ENCODE data around the gene OBP2B. TPM values are rescaled to one million over a fixed set of nuclear protein-coding genes. Genes with fewer than 3 reads are reported as not detected.

Gene OBP2B
- total and polyA plus RNA-seq, 2 experiments from 2014 or later: not detected

DNA sequence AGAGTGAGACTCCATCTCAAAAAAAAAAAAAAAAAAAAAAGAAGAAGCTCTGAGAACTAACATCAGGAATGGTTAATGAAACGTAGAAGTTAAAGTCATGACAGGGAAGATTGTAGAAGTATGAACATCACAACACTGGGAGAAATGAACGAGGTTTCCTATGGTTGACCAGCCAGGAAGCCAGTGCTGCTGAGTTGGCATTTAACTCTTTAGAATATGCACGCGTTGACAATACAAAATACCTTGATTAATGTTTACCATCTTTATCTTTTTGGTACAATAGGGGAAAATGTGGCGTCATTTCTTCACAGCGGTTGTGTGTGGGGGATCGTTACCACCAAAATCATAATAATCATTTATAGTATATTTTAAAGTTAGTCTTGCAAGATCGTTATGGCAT, 33.9 kb upstream of the OBP2B start:
- no peak for ATAC-seq
- Histone ChIP-seq H3F3A (replicated peaks; ENCODE audit: low read depth) (peaks cover 4% of the 10 kb centered on the region; the same call in 1 of the 2 replicates), H3K27me3 (ENCODE audit: insufficient read depth) (peaks cover under 1% of the 10 kb centered on the region), H3K4me2 (no peak overlapping the region), H3K36me3 (ENCODE audit: insufficient read depth) (no peaks in the 10 kb centered on the region), H3K4me1 (ENCODE audit: insufficient read depth) (peaks cover 3% of the 10 kb centered on the region; the same call in 1 of the 2 replicates), H4K20me1 (replicated peaks; ENCODE audit: insufficient read depth) (no peaks in the 10 kb centered on the region), H3K9me2 (ENCODE audit: insufficient read depth) (no peaks in the 10 kb centered on the region), H3K27ac (ENCODE audit: low read depth) (no peak overlapping the region), H2AFZ (no peak overlapping the region), H3K79me2 (replicated peaks; ENCODE audit: insufficient read depth) (no peaks in the 10 kb centered on the region), H3K4me3 (no peak overlapping the region)
- peaks cover 8% of the 10 kb centered on the region for H3K4me1 Mint-ChIP-seq
- H3K9me3 Mint-ChIP-seq: no peaks in the 10 kb centered on the region
- no peaks in the 10 kb centered on the region; the same call in 2 of the 3 replicates for H3K36me3 Mint-ChIP-seq (ENCODE audit: low read depth)
- peaks cover 9% of the 10 kb centered on the region for H3K27me3 Mint-ChIP-seq (ENCODE audit: insufficient read depth, low read depth, poor library complexity)
- DNase-seq (ENCODE audit: low spot score): no peak
- no peak overlapping the region for H3K27ac Mint-ChIP-seq
- no peak for TF ChIP-seq ZNF114 (CRISPR knock-in tag; IDR thresholded peaks at IDR 0.05)
- TF ChIP-seq, protein P1, sequence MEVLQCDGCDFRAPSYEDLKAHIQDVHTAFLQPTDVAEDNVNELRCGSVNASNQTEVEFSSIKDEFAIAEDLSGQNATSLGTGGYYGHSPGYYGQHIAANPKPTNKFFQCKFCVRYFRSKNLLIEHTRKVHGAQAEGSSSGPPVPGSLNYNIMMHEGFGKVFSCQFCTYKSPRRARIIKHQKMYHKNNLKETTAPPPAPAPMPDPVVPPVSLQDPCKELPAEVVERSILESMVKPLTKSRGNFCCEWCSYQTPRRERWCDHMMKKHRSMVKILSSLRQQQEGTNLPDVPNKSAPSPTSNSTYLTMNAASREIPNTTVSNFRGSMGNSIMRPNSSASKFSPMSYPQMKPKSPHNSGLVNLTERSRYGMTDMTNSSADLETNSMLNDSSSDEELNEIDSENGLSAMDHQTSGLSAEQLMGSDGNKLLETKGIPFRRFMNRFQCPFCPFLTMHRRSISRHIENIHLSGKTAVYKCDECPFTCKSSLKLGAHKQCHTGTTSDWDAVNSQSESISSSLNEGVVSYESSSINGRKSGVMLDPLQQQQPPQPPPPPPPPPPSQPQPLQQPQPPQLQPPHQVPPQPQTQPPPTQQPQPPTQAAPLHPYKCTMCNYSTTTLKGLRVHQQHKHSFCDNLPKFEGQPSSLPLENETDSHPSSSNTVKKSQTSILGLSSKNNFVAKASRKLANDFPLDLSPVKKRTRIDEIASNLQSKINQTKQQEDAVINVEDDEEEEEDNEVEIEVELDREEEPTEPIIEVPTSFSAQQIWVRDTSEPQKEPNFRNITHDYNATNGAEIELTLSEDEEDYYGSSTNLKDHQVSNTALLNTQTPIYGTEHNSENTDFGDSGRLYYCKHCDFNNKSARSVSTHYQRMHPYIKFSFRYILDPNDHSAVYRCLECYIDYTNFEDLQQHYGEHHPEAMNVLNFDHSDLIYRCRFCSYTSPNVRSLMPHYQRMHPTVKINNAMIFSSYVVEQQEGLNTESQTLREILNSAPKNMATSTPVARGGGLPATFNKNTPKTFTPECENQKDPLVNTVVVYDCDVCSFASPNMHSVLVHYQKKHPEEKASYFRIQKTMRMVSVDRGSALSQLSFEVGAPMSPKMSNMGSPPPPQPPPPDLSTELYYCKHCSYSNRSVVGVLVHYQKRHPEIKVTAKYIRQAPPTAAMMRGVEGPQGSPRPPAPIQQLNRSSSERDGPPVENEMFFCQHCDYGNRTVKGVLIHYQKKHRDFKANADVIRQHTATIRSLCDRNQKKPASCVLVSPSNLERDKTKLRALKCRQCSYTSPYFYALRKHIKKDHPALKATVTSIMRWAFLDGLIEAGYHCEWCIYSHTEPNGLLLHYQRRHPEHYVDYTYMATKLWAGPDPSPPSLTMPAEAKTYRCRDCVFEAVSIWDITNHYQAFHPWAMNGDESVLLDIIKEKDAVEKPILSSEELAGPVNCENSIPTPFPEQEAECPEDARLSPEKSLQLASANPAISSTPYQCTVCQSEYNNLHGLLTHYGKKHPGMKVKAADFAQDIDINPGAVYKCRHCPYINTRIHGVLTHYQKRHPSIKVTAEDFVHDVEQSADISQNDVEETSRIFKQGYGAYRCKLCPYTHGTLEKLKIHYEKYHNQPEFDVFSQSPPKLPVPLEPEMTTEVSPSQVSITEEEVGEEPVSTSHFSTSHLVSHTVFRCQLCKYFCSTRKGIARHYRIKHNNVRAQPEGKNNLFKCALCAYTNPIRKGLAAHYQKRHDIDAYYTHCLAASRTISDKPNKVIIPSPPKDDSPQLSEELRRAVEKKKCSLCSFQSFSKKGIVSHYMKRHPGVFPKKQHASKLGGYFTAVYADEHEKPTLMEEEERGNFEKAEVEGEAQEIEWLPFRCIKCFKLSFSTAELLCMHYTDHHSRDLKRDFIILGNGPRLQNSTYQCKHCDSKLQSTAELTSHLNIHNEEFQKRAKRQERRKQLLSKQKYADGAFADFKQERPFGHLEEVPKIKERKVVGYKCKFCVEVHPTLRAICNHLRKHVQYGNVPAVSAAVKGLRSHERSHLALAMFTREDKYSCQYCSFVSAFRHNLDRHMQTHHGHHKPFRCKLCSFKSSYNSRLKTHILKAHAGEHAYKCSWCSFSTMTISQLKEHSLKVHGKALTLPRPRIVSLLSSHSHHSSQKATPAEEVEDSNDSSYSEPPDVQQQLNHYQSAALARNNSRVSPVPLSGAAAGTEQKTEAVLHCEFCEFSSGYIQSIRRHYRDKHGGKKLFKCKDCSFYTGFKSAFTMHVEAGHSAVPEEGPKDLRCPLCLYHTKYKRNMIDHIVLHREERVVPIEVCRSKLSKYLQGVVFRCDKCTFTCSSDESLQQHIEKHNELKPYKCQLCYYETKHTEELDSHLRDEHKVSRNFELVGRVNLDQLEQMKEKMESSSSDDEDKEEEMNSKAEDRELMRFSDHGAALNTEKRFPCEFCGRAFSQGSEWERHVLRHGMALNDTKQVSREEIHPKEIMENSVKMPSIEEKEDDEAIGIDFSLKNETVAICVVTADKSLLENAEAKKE (CRISPR knock-in tag; IDR thresholded peaks at IDR 0.05): no peak
- no peak for TF ChIP-seq POLR2AphosphoS5 (IDR thresholded peaks at IDR 0.05; ENCODE audit: low read depth)
- TF ChIP-seq EZH2 (IDR thresholded peaks at IDR 0.05; ENCODE audit: low read depth, unreplicated experiment): no peak
- TF ChIP-seq, protein P2, sequence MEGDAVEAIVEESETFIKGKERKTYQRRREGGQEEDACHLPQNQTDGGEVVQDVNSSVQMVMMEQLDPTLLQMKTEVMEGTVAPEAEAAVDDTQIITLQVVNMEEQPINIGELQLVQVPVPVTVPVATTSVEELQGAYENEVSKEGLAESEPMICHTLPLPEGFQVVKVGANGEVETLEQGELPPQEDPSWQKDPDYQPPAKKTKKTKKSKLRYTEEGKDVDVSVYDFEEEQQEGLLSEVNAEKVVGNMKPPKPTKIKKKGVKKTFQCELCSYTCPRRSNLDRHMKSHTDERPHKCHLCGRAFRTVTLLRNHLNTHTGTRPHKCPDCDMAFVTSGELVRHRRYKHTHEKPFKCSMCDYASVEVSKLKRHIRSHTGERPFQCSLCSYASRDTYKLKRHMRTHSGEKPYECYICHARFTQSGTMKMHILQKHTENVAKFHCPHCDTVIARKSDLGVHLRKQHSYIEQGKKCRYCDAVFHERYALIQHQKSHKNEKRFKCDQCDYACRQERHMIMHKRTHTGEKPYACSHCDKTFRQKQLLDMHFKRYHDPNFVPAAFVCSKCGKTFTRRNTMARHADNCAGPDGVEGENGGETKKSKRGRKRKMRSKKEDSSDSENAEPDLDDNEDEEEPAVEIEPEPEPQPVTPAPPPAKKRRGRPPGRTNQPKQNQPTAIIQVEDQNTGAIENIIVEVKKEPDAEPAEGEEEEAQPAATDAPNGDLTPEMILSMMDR (conservative IDR thresholded peaks at IDR 0.05; ENCODE audit: low read depth in 2 of 2): no peak
- no peak overlapping the region for H3K4me3 Mint-ChIP-seq

Measured in GM23338 (cell line).